GM19240 (cell line): ENCODE results near the gene PRMT3.
"Not testable (repeated sequence)": the region's sequence is repeated elsewhere in the genome, so short reads cannot be mapped to it uniquely, and the experiment has no call there.

Experiments
- DNase-seq: peaks from one replicate; pipeline ENCODE4 v3.0.0; 2011; ENCODE audit warnings: low spot score; ENCODE audit not compliant: insufficient read length

PRMT3 gene

GRCh38 chr11:20387261-20388095, at the start of gene PRMT3:
PRMT3 (plus strand) TSS chr11:20387716; CDS start chr11:20387747, 31 bp downstream.
- DNase-seq = peak; percentile 76

DNA sequence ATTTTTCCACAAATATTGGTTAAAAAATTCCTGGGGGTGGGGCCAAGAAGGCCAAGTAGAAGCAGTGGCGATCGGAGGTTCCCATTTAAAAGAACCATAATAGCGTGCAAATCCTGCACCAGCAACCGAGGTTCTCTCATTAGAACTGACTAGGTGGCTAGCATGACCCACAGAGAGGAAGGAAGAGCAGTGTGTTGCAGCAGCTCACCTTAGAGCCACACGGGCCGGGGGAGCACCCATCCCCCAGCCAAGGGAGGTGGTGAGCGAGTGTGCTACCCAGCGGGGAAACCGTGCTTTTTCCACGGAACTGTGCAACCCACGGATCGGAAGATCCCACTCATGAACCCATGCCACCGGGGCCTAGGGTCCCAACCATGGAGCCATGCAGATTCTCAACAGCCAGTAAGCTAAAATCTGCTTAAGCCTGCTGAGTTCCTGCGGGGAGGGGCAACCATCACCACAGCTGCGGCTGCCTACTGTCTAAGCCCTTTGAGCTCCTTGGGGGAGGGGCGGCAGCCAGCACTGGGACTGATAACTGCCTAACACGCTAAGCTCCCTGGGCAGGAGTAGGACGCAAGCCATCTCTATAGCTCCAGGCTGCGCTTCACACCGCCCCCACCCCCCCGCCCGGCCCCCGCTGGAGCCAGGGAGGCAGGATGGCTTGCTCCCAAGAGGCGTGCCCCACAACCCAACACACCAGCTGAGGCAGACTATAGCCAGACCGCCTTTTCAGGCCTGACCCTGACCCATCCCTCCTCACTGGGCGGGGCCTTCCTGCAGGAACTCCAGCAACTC, 45.0 kb upstream of the PRMT3 start:
- DNase-seq = no peak

DNA sequence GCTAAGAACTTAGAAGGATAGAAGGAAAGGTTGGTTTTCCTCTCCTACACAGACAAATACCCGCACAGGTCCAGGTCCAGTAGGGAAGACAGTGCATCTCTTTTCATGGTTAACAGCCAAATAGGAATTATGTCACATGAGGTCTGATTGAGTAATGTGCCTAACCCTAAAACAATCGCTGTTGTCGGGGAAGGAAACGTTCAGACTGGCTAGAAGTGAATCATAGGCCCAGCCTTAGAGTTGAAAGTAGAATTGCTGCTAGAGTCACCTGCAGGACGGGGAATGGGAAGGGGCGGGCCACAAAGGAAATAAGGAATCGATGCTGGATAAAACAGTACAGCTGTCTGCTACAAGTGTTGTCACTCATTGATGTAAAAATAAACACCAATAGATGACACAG, 36.4 kb upstream of the PRMT3 start:
- no peak for DNase-seq

DNA sequence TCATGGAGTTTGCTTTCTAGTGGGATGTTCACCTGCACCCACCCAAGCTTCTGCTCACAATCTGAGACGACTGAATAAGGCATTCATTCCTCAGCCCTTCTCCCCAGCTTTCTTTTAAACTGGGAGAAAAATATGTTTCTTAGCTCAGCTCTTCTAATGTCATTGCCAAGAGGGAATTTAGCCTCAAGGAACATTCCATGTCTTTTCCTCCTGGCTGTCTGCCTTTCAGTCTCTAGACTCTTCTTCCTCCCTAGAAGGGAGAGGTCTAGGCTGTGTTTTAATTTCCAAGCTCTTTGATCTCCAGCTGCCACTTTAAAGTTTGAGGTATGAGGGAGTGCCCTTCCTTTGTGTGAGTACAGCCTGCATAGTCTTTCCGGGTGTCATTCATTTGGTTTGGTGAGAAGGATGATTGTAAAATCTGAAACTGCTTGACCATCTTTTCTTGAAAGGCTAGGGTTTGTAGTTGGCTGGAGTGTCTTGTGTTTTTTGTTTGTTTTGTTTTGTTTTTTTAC, 35.7 kb upstream of the PRMT3 start:
- no peak for DNase-seq

- DNase-seq = no peak
These were observed 33.6 kb upstream of the PRMT3 start for GRCh38 chr11:20353829-20354434.

GRCh38 chr11:20355221-20356219, 32.0 kb upstream of the PRMT3 start:
- DNase-seq = no peak

DNA sequence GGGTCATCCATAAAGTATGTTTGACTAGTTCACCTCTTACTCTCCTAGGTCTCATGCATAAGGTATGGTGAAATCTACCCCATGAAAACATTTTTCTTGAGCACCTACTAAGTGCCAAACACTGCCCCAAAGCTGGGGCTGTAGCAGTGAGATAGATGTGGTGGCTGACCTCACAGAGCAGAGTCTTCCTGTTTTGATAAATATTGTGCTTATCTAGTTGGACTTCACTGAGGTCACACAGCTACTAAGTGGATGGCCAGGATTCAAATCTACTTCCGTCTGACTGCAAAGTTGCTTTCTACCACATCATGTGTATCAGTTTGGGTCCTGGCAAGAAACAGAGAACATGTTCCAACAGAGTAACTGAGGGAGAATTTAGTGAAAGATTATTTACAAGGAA, 30.4 kb upstream of the PRMT3 start:
- DNase-seq = no peak

DNA sequence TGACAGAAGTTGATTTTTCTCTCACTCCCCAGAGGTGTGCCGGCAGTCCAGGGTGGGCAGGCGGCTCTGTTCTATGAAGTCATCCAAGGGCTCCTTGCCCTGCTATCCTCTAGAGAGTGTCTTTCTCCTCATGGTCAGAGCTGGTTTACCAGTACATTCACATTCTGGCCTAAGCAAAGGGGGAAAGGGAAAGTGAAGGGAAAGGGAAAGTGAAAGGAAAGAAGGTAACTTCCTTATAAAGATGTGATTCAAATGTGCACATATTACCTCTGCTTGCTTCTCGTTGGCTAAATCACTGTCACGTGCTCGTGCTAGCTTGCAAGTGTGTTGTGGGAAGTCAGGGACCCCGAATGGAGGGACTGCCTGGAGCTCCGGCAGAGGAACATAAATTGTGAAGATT, 26.9 kb upstream of the PRMT3 start:
- DNase-seq = no peak

- no peak for DNase-seq
These were observed 25.0 kb upstream of the PRMT3 start for GRCh38 chr11:20362481-20362880.

DNA sequence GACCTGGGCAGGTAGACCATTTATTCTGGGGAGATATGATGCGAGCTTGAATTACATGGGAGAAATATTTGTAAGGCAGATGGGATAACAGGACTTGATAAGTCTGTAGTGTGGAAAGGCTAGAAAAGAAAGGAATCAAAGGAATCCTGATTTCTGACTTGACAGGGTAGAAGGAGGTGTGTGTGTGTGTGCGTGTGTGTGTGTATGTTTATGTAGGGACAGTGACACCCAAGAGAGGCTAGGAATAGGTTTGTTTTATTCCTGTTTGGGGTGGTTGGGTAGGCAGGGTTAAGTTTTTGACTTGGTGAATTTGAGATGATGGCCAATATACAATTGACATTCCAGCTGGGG, 24.4 kb upstream of the PRMT3 start:
- DNase-seq = no peak

DNA sequence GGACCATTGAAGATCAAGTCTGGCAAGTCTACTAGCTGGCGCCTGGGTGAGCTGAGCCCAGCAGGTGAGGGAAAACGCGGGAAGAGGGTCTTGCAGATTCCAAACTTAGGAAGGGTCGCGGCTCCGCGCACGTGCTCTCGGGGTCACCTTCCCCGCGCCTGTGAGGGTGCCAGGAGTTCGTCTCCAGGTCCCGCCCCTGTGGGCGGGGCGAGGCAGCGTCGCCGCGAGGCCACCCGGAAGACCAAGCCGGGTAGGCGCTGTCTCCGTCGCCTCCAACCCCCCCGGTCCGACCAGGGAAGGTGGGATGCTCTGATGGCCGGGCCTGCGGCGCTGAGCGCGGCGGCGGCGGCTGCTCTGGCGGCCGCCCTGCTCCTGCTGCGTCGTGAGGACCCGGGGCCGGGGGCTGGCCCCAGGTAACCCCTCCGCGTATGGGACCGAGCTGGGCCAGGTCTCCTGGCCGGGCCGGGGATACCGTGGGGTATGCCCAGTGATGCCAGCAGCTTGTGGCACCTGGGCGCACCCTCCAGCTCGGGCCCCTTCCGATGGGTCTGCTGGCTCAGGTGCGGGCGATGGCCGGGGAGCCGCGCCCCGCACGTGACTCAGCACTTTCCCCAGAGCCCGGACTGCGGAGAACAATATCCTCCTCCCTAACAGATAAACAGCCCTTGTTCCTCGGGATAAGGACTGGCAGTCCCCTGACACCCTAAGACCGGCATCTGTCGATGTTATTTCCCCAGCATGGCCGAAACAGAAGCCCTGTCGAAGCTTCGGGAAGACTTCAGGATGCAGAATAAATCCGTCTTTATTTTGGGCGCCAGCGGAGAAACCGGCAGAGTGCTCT, 23.8 kb upstream of the PRMT3 start, which contains the start of gene HTATIP2:
Gene HTATIP2 (plus strand): TSS at position 215 of the 841 bp plus-strand sequence. CDS start 524 bp downstream, at position 739.
- DNase-seq = peak; percentile 61

DNA sequence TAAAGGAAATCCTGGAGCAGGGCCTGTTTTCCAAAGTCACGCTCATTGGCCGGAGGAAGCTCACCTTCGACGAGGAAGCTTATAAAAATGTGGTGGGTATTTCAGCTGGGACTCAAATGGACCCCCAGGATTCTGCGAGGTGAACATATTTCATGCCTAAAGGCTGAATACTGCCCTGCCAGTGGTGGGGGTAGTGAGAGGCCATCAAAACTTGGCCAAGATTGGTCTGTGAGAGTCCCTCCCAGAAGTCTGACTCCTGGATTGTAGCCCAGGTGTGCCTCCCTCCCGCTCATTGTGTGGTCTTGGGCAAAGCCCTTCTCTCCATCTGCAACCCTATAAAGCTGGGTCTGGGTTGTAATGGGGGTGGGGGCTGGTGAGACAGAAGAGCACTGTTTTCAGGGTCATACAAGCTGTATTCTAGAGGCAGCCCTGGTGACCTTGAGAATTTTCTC, 23.1 kb upstream of the PRMT3 start:
- no peak for DNase-seq

DNA sequence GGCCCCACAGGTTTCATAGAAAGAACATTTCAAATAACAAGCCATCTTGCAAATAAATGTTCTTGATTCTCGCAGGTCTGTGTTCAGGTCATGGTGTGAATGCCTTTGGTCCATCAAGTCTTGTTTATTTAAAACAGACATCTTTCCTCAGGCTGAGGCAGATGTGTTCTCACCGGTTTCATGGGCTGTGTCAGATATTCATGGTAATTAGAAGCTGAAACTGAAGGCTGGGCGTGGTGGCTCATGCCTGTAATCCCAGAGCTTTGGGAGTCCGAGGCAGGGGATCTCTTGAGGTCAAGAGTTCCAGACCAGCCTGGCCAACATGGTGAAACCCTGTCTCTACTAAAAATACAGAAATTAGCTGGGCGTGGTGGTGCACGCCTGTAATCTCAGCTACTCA, 22.1 kb upstream of the PRMT3 start:
- DNase-seq = not testable (repeated sequence)

DNA sequence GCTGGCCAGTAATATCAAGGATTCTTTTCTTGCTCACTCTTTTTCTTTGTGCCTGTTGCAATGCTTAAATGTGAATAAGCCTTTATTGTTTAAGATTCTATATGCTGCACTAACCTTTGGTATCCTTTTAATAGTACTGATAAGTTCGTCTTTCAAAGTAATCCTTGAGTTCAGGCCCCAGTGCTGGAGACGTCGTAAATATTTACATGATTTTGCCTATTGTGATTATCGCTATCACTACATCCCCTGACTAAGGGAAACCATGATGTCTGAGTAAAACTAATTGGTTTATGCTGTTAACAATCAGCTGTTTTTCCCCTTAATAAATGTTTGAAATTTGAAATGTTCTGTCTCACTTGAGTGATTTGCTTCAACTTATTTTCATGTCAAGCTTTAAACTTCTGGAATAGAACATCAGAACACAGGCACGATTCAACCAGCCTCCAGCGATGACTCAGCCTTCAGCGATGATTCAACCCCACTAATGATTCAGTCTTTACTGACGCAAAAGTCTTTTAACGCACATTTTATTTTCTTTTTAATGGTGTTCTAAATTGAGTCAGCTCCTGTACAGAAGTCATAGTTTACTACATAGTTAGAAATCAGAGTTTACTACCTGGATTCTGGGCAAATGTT, 20.1 kb upstream of the PRMT3 start:
- DNase-seq = no peak

- no peak for DNase-seq
These were observed 19.1 kb upstream of the PRMT3 start for GRCh38 chr11:20368438-20368837.

GRCh38 chr11:20369826-20370225, 17.7 kb upstream of the PRMT3 start:
- no peak for DNase-seq

- no peak for DNase-seq
These were observed 15.4 kb upstream of the PRMT3 start for GRCh38 chr11:20372081-20372626.

- no peak for DNase-seq
These were observed 14.4 kb upstream of the PRMT3 start for GRCh38 chr11:20373147-20373546.
